Thymus (tissue), 11 donors: ENCODE results near the gene RAPGEF4. TPM values are rescaled to one million over a fixed set of nuclear protein-coding genes. Genes with fewer than 3 reads are reported as not detected.

ENCODE experiments used
- DNase-seq, 9 donors: peaks; one replicate each; pipeline ENCODE4 v3.0.0-alpha.2; 2013; ENCODE audit warnings: low spot score in 9 of 9, low read depth in 6 of 9, missing footprints in 1 of 9
- H3K27ac ChIP-seq, 2 donors: one replicate each; pipeline ENCODE4 v1.5.1; 2013; ENCODE audit warnings: control low read depth in 1 of 2, low read depth in 1 of 2, low read length in 1 of 2, mild to moderate bottlenecking in 1 of 2, moderate library complexity in 1 of 2
- H3K27me3 ChIP-seq, 2 donors: one replicate each; pipeline ENCODE4 v1.5.1; 2013; ENCODE audit warnings: low read length in 1 of 2; ENCODE audit not compliant: control insufficient read depth in 2 of 2, insufficient read depth in 1 of 2
- H3K36me3 ChIP-seq, 2 donors: one replicate each; pipeline ENCODE4 v1.5.1; 2013; ENCODE audit warnings: low read length in 1 of 2, mild to moderate bottlenecking in 1 of 2, moderate library complexity in 1 of 2; ENCODE audit not compliant: control insufficient read depth in 2 of 2, insufficient read depth in 2 of 2
- H3K4me1 ChIP-seq, 2 donors: one replicate each; pipeline ENCODE4 v1.5.1; 2013; ENCODE audit warnings: low read length in 2 of 2; ENCODE audit not compliant: control insufficient read depth in 2 of 2, insufficient read depth in 2 of 2
- H3K4me3 ChIP-seq, 2 donors: one replicate each; pipeline ENCODE4 v1.5.1; 2013; ENCODE audit warnings: low read length in 2 of 2, control low read depth in 1 of 2, mild to moderate bottlenecking in 1 of 2
- H3K9me3 ChIP-seq, 2 donors: one replicate each; pipeline ENCODE4 v1.5.1; 2013; ENCODE audit warnings: low read length in 1 of 2, mild to moderate bottlenecking in 1 of 2; ENCODE audit not compliant: control insufficient read depth in 2 of 2, insufficient read depth in 1 of 2
- WGBS: extraction: QIAGEN DNeasy Blood & Tissue Kit; methylation state at CpG from one replicate; pipeline ENCODE4 v1.1.7; 2013; 5-methylcytosine and 5-hydroxymethylcytosine counted together
- polyA plus RNA-seq: library from polyadenylated mRNA; stranded (reverse); fragments of 200-250 nt; gene quantifications from one replicate; pipeline ENCODE4 v1.2.3, GENCODE V29; 2013
- total RNA-seq: library from RNA; stranded (reverse); fragments of 120-200 nt; gene quantifications from one replicate; pipeline ENCODE4 v1.2.4, GENCODE V29; 2013
- donor health status: healthy.

The RAPGEF4 gene
- total and polyA plus RNA-seq, 2 donors, result 2.0 to 3.6 TPM

DNA sequence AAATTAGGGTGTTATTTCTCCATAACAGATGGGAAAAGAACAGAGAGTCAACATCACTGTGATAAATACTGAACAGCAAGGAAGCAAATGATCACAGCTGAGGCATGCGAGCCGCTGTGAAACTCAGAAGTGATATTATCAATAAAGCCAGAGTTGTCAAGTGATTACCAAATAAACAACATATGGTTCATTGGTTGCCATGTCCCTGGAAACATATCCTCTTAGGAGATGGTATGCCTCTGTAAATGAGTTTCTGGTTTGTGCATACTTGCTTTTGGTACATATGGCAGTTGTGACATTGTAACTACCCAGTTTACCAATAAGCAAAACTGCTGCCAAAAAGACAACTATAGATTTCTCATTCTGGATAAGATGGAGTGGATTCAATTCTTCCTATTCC, 23.8 kb downstream of the RAPGEF4 start:
- Histone ChIP-seq H3K36me3 (no peaks in the 10 kb centered on the region), H3K4me3 (no peak overlapping the region), H3K27ac (no peak overlapping the region), H3K9me3 (peaks cover 0 to 7% of the 10 kb centered on the region in 2 donors), H3K27me3 (peaks cover 0 to 4% of the 10 kb centered on the region in 2 donors), H3K4me1 (peaks cover 0 to 14% of the 10 kb centered on the region in 2 donors)
- DNase-seq, result no peak
- 96% methylated on average over 2 of the region's 2 CpGs for WGBS

DNA sequence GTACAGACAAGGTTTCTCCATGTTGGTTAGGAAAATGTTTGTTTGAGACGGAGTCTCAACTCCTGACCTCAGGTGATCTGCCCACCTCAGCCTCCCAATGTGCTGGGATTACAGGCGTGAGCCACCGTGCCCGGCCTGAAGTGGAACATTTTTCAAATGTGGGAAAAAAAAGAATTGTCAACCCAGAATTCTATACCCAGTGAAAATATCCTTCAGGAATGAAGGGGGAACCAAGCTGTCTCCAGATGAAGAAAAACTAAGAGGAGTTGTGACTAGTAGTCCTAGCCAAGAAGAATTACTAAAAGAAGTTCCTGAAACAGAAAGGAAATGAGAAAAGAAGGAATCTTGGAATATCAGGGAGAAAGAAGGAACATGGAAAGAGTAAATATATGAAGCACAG, 25.7 kb downstream of the RAPGEF4 start:
- H3K4me3 ChIP-seq, result no peak overlapping the region
- peaks cover 0 to 7% of the 10 kb centered on the region in 2 donors for H3K9me3 ChIP-seq
- 98% methylated on average over 4 of the region's 4 CpGs for WGBS
- no peak overlapping the region for H3K27ac ChIP-seq
- peaks cover 0 to 4% of the 10 kb centered on the region in 2 donors for H3K27me3 ChIP-seq
- H3K36me3 ChIP-seq, result no peaks in the 10 kb centered on the region
- peaks cover 0 to 14% of the 10 kb centered on the region in 2 donors for H3K4me1 ChIP-seq
- DNase-seq, result no peak

DNA sequence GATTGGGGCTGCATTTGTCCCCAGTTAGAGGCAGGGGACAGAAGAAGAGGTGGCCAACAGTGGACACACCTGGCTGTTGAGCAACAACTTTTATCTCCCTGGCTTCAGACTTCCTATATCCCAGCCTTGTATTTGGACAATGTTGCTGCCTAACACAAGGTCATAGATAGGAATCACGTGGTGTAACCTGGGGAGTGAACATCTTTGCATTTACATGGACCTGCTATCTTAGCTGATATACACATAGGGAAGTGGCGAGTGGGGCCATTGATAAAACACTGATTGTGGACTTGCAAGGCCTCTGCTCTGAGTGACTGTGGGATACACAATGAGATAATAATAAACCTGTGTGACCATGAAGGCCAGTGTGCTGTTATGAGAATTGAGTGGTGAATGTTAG, 26.9 kb downstream of the RAPGEF4 start:
- WGBS, result 88% methylated on average over 2 of the region's 2 CpGs
- no peak for DNase-seq
- Histone ChIP-seq H3K36me3 (no peaks in the 10 kb centered on the region), H3K27ac (no peak overlapping the region), H3K9me3 (peaks cover 0 to 7% of the 10 kb centered on the region in 2 donors), H3K27me3 (peaks cover 0 to 4% of the 10 kb centered on the region in 2 donors), H3K4me1 (peaks cover 0 to 14% of the 10 kb centered on the region in 2 donors), H3K4me3 (no peak overlapping the region)

DNA sequence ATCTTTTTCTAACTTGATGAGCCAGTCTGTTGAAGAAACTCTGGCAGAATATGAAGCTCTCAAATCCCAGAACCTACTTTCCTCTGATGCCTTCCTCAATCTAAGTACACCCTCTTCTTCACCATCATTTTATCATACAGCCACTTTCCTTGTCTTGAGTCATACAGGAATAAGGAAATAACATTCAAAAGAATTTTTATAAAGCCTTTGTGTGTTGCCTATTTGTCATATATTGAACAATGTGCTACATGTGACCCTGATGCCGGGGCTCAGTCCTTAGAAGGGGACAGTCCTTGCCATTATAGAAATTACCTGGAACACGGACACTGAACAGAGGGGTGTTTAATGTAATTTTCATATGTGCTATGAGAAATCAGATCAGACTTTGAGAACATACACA, 27.4 kb downstream of the RAPGEF4 start:
- Histone ChIP-seq H3K27me3 (peaks cover 0 to 4% of the 10 kb centered on the region in 2 donors), H3K4me1 (peaks cover 0 to 11% of the 10 kb centered on the region in 2 donors), H3K4me3 (no peak overlapping the region), H3K27ac (no peak overlapping the region), H3K36me3 (no peaks in the 10 kb centered on the region), H3K9me3 (peaks cover 0 to 7% of the 10 kb centered on the region in 2 donors)
- no peak for DNase-seq
- WGBS, result 97% methylated on average over 2 of the region's 2 CpGs

DNA sequence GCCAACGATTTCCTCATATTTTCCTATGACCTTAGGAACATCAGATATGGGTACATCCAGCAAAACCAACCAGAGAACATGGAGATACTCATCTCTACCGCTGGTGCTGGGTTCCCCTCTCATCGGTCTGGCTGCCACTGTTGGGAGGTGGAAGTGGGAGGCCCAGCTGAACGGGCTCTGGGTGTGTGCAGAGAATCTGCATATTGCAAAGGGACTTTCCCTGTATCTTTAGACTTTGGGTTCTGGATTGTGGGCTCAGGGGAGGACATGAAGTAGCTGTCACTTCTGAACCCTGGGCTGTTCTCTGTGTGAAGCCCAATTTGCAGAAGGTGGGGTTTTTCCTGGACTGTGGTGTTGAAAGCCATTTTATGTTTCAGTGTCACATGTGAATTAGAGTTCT, 30.0 kb downstream of the RAPGEF4 start:
- 93% methylated on average over 4 of the region's 4 CpGs for WGBS
- H3K9me3 ChIP-seq, result peaks cover 0 to 7% of the 10 kb centered on the region in 2 donors
- H3K4me3 ChIP-seq, result no peak overlapping the region
- no peak for DNase-seq
- H3K36me3 ChIP-seq, result no peaks in the 10 kb centered on the region
- peaks cover 0 to 4% of the 10 kb centered on the region in 2 donors for H3K27me3 ChIP-seq
- no peaks in the 10 kb centered on the region for H3K4me1 ChIP-seq
- H3K27ac ChIP-seq, result no peak overlapping the region

DNA sequence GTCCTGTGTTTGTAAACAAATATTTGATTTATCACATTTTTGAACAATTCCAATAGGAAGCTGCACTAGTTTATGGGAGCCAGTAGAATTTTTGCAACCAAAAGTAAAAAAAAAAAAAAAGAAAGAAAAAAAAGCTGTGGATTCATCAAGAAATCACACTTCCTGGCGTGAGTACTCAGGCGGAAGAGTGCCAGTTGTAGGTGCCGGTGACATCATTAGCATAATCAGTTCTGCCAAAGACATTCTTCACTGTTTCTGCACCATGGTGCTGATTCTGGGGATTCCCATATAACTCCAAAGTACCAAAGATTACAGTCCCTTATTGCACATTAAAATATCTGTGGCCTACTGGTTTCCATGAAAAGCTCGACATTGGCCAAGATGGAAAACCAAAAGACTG, 32.8 kb downstream of the RAPGEF4 start:
- no peak overlapping the region for H3K27ac ChIP-seq
- 96% methylated on average over 4 of the region's 4 CpGs for WGBS
- H3K4me3 ChIP-seq, result no peak overlapping the region
- H3K9me3 ChIP-seq, result no peaks in the 10 kb centered on the region
- peaks cover 0 to 14% of the 10 kb centered on the region in 2 donors for H3K4me1 ChIP-seq
- H3K36me3 ChIP-seq, result no peaks in the 10 kb centered on the region
- no peaks in the 10 kb centered on the region for H3K27me3 ChIP-seq
- DNase-seq, result no peak

DNA sequence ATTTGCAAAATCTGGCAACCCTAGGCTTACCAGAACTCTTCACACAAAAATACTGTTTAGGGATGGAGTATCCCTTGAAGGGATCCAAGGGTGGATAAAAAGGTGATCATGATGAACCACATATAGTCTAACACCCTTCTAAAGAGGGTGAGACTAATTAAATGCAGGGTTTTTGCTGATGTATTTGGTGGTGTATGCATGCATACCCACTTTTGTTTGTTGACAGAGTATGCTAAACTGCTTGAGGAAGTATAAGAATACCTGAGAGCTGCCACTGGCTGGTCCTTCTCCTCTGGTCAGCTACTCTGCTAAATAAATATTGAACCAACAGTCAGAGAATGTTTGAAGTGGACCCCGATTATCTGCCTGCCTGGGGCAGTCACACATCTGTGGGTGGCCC, 34.2 kb downstream of the RAPGEF4 start:
- WGBS, result 94% methylated on average over 1 of the region's 1 CpG

DNA sequence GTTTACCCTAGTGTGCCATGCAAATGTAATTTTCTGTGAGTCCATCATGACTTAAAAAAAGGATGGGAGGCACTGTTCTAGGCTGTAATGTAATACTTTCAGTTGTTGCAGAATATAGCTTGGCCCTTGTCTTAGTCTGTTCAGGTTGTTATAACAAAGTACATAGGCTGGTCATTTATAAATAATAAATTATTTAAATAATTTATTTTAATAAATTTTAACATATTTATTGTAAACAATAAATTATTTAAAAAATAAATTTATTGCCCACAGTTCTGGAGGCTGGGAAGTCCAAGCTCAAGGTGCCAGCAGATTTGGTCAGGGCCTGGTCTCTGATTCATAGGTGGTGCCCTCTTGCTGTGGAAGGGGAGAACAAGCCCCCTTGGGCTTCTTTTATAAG, 35.2 kb downstream of the RAPGEF4 start:
- Histone ChIP-seq H3K4me3 (no peak overlapping the region), H3K36me3 (no peaks in the 10 kb centered on the region), H3K27ac (no peak overlapping the region), H3K9me3 (no peaks in the 10 kb centered on the region), H3K27me3 (no peaks in the 10 kb centered on the region), H3K4me1 (peaks cover 4 to 18% of the 10 kb centered on the region in 2 donors)
- no peak for DNase-seq

More for the DNA sequence above, 34.2 kb downstream of the RAPGEF4 start:
- Histone ChIP-seq H3K27me3 (no peaks in the 10 kb centered on the region), H3K4me3 (no peak overlapping the region), H3K27ac (no peak overlapping the region), H3K9me3 (no peaks in the 10 kb centered on the region), H3K36me3 (no peaks in the 10 kb centered on the region), H3K4me1 (peaks cover 4 to 18% of the 10 kb centered on the region in 2 donors)
- no peak for DNase-seq

DNA sequence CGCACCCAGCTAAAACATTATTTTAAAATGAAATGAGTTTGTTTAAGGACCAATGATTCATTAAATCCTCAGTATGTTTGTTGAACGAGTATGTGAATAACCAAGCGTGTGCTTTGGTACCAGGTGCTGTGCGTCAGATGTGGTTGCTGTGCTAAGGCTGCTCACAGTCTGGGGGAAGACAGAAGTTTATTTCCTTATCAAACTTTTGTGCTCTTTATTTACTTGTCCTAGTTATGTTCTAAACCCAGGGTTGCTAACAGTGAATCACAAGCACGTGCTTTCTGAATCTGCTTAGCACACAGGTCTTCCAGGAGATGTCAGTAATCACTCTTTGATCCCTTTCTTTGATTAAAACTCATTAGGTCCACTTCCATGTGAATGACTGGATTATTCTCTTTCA, 37.0 kb downstream of the RAPGEF4 start:
- 60% methylated on average over 5 of the region's 5 CpGs for WGBS
- Histone ChIP-seq H3K27me3 (no peaks in the 10 kb centered on the region), H3K27ac (peak overlapping the region in 1 of 2 donors; percentile 87), H3K4me1 (peaks cover 4 to 18% of the 10 kb centered on the region in 2 donors), H3K36me3 (no peaks in the 10 kb centered on the region), H3K9me3 (no peaks in the 10 kb centered on the region), H3K4me3 (no peak overlapping the region)
- DNase-seq, result peak; percentile 36 to 89 (median 68)

DNA sequence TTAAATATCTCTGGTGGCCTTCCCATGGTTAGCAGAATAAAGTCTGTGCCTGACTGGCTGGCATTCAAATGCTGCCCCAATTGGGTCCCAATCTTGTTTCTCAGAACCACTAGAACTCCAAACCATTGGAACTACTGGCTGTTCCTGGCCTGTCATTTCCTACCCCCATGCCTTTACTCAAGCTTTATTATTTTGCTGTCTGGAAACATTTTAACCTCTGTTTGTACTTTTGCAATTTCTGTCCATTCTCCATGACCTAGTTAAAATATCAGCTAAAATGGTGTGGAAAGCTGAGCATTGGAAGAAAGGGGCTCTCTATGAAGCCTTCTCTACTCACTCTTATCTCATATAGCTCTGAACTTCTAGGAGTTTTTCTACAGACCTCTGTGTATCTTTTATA, 38.7 kb downstream of the RAPGEF4 start:
- H3K4me1 ChIP-seq, result peaks cover 4 to 18% of the 10 kb centered on the region in 2 donors
- no peaks in the 10 kb centered on the region for H3K36me3 ChIP-seq
- DNase-seq, result no peak
- no peaks in the 10 kb centered on the region for H3K9me3 ChIP-seq
- H3K4me3 ChIP-seq, result no peak overlapping the region
- H3K27me3 ChIP-seq, result no peaks in the 10 kb centered on the region
- no peak overlapping the region for H3K27ac ChIP-seq
